ENCODE results near the gene SULT4A1. TPM values are rescaled to one million over a fixed set of nuclear protein-coding genes. Genes with fewer than 3 reads are reported as not detected.

The SULT4A1 gene
- total RNA-seq, 2 donors from 2014 or later = 0.26 TPM; not detected in 1

GRCh38 chr22:43891360-43892182 is 29.3 kb upstream of the SULT4A1 start, which contains the start of gene PNPLA5:
TSS of gene PNPLA5 (minus strand) at chr22:43892013. CDS start at chr22:43891880, 133 bp downstream.
- no peak for DNase-seq
- ATAC-seq = no peak
- intact Hi-C loops (cut with DNase I) = no loop called here
- WGBS, 2 donors = 1 to 5% methylated on average over 34 to 71 of the region's 72 CpGs
- no peaks in the 10 kb centered on the region for H3K9me3 ChIP-seq
- no peaks in the 10 kb centered on the region for H3K36me3 ChIP-seq (replicated peaks in 1 of 2; ENCODE audit: insufficient read depth in 1 of 2, low read depth in 2 of 2)
- TF ChIP-seq POLR2A (IDR thresholded peaks at IDR 0.05) (no peak), CTCF (IDR thresholded peaks at IDR 0.05) (no peak)
- H3K27me3 ChIP-seq = peaks cover 0 to 16% of the 10 kb centered on the region in 2 donors
- H3K27ac ChIP-seq = no peak within 1 kb of the TSS
- H3K4me3 ChIP-seq = no peak within 1 kb of the TSS
- H3K4me1 ChIP-seq = peaks cover 9% of the 10 kb centered on the region

GRCh38 chr22:43890901-43891331 is 28.6 kb upstream of the SULT4A1 start:
- no peak for DNase-seq
- Histone ChIP-seq H3K27ac (no peak overlapping the region), H3K27me3 (peaks cover 0 to 16% of the 10 kb centered on the region in 2 donors), H3K36me3 (replicated peaks in 1 of 2; ENCODE audit: insufficient read depth in 1 of 2, low read depth in 2 of 2) (no peaks in the 10 kb centered on the region), H3K9me3 (no peaks in the 10 kb centered on the region), H3K4me3 (no peak overlapping the region), H3K4me1 (peaks cover 9% of the 10 kb centered on the region)
- intact Hi-C loops (cut with DNase I) = no loop called here
- ATAC-seq = no peak
- TF ChIP-seq CTCF (IDR thresholded peaks at IDR 0.05) (no peak), POLR2A (IDR thresholded peaks at IDR 0.05) (no peak)
- WGBS, 2 donors = 0 to 10% methylated on average over 6 to 24 of the region's 24 CpGs

GRCh38 chr22:43889860-43890253 is 27.5 kb upstream of the SULT4A1 start:
- H3K4me3 ChIP-seq = no peak overlapping the region
- no peaks in the 10 kb centered on the region for H3K36me3 ChIP-seq (replicated peaks in 1 of 2; ENCODE audit: insufficient read depth in 1 of 2, low read depth in 2 of 2)
- intact Hi-C loops (cut with DNase I) = no loop called here
- H3K27me3 ChIP-seq = peaks cover 0 to 16% of the 10 kb centered on the region in 2 donors
- TF ChIP-seq POLR2A (IDR thresholded peaks at IDR 0.05) (no peak), CTCF (IDR thresholded peaks at IDR 0.05) (no peak)
- WGBS, 2 donors = 0 to 39% methylated on average over 1 to 4 of the region's 4 CpGs
- no peak overlapping the region for H3K27ac ChIP-seq
- H3K9me3 ChIP-seq = no peaks in the 10 kb centered on the region
- DNase-seq (no peak), ATAC-seq (no peak)
- H3K4me1 ChIP-seq = peaks cover 9% of the 10 kb centered on the region

- Histone ChIP-seq H3K27ac (no peak overlapping the region), H3K4me3 (no peak overlapping the region), H3K4me1 (peaks cover 9% of the 10 kb centered on the region), H3K36me3 (replicated peaks in 1 of 2; ENCODE audit: insufficient read depth in 1 of 2, low read depth in 2 of 2) (no peaks in the 10 kb centered on the region), H3K9me3 (no peaks in the 10 kb centered on the region), H3K27me3 (peaks cover 0 to 16% of the 10 kb centered on the region in 2 donors)
- no peak for ATAC-seq
- no peak for DNase-seq
- WGBS, 2 donors = 25 to 50% methylated on average over 5 to 16 of the region's 16 CpGs
- no peak for TF ChIP-seq POLR2A (IDR thresholded peaks at IDR 0.05)
- TF ChIP-seq CTCF (IDR thresholded peaks at IDR 0.05) = no peak
- intact Hi-C loops (cut with DNase I) = no loop called here
These were observed 27.0 kb upstream of the SULT4A1 start for GRCh38 chr22:43889201-43889859.

All from body of pancreas (tissue), 4 donors.